Spleen (tissue), 7 donors: ENCODE results near the gene ICAM2.

Experiments
- POLR2A ChIP-seq, 3 donors: fragments of 450-650 bp; IDR thresholded peaks; one replicate each; pipeline ENCODE4 v1.5.1; 2017; ENCODE audit warnings: antibody characterized with exemption in 3 of 3, mild to moderate bottlenecking in 1 of 3
- POLR2AphosphoS5 ChIP-seq, 3 donors: sonication (generic); formaldehyde crosslinking; IDR thresholded peaks; one replicate each; pipeline ENCODE4 v1.5.1; 2017; ENCODE audit warnings: antibody characterized with exemption in 3 of 3
- TF ChIP-seq, protein P1 (sequence below), 11 experiments: fragments of 200-600 bp in 7 of 11; fragments of 450-650 bp in 4 of 11; sonication (generic) in 4 of 11; IDR thresholded peaks in 8 of 11; conservative IDR thresholded peaks in 3 of 11; 1 replicate in 7 of 11; 2 replicates in 4 of 11; pipeline versions ENCODE4 v1.4.0 to v1.8.0; 2016 to 2021; ENCODE audit warnings: antibody characterized with exemption in 11 of 11, inconsistent platforms in 4 of 11, mild to moderate bottlenecking in 1 of 11
- donor health status: DM: no; HTN: no; CAD: no; lungs with moderate emphysema.
- donor health status: DM: no; HTN: no; CAD: no.
- donor health status: DM: no; HTN: no; CAD: no.

DNA sequence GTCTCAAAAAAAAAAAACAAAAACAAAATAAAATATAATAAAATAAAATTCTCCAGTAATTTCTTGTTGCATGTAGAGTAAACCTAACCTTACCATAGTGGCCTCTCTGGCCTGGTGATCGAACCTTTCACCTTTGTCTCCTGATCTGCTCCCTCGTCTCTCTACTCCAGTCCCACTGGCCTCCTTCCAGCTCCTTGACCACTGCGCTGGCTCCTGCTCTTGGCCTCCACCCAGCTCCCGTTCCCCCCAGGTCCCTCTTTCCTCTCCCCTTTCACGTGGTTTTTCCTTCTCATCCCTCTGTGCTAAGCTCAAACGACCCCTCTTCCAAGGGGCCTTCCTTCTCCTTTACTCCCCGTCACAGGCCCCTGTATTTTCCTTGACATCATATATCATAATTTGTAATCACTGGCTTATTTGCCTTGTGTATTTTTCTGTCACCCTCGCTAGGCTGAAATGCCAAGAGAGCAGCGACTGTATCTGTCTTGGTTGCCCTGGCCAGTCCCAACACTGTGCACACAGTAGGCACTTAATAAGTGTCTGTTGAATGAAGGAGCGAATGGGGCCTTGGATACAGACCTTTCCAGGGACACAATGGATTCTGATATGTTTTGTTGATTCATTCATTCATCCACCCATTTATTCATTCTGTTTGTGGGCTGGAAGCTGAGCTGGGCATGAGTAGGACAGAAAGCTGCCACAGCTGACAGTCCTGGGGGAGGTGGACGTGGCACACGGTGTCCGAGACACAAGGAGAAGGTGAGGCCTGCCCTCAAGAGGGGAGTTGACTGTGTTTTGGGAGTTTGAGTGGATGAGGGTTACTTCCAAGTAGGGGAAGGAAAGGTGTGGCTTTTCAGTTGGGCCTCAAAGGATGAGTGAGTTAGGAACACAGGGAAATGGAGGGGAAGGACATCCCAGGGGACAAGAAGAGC, 41.9 kb downstream of the ICAM2 start:
- TF ChIP-seq, protein P1, sequence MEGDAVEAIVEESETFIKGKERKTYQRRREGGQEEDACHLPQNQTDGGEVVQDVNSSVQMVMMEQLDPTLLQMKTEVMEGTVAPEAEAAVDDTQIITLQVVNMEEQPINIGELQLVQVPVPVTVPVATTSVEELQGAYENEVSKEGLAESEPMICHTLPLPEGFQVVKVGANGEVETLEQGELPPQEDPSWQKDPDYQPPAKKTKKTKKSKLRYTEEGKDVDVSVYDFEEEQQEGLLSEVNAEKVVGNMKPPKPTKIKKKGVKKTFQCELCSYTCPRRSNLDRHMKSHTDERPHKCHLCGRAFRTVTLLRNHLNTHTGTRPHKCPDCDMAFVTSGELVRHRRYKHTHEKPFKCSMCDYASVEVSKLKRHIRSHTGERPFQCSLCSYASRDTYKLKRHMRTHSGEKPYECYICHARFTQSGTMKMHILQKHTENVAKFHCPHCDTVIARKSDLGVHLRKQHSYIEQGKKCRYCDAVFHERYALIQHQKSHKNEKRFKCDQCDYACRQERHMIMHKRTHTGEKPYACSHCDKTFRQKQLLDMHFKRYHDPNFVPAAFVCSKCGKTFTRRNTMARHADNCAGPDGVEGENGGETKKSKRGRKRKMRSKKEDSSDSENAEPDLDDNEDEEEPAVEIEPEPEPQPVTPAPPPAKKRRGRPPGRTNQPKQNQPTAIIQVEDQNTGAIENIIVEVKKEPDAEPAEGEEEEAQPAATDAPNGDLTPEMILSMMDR (IDR thresholded peaks at IDR 0.05 in 8 of 11, conservative IDR thresholded peaks at IDR 0.05 in 3 of 11) = no peak
- TF ChIP-seq POLR2A (IDR thresholded peaks at IDR 0.05) (no peak), POLR2AphosphoS5 (IDR thresholded peaks at IDR 0.05) (no peak)
